H1 (cell line): ENCODE data around the gene PPP1R18. TPM values are rescaled to one million over a fixed set of nuclear protein-coding genes. Genes with fewer than 3 reads are reported as not detected.

Experiments
- CTCF ChIA-PET: fragments of 300-600 bp; sonication (Branson Sonifier 250); formaldehyde crosslinking; loops from one replicate; lab custom pipeline; 2021; ENCODE audit not compliant: partially characterized antibody; lab: Charles Lee
- POLR2A ChIA-PET: fragments of 300-600 bp; sonication (Branson Sonifier 250); formaldehyde crosslinking; loops from one replicate; lab custom pipeline; 2021; ENCODE audit warnings: inconsistent platforms; ENCODE audit not compliant: partially characterized antibody; lab: Charles Lee
- DNase-seq, 2 experiments: peaks; one replicate each; pipeline versions ENCODE4 v3.0.0 to v3.0.0-alpha.2; 2010 to 2022; ENCODE audit warnings: low spot score in 2 of 2, low read depth in 1 of 2, mixed read lengths in 1 of 2
- FAIRE-seq: peaks from 2 replicates; lab custom pipeline; 2011; peaks lifted over from hg19 to GRCh38; lab: Jason Lieb, UNC
- H2AFZ ChIP-seq: 2 replicates; pipeline ENCODE4 v1.8.1; 2012; ENCODE audit warnings: low read length, inconsistent platforms
- H2AK5ac ChIP-seq: 2 replicates; pipeline ENCODE4 v1.6.1; 2013; ENCODE audit warnings: low read depth, low read length
- H2BK120ac ChIP-seq: replicated peaks from 2 replicates; pipeline ENCODE3; 2013; ENCODE audit warnings: low read depth, low read length, inconsistent platforms
- H2BK12ac ChIP-seq: 2 replicates; pipeline ENCODE4 v1.6.1; 2013; ENCODE audit warnings: low read depth, low read length
- H2BK15ac ChIP-seq: 2 replicates; pipeline ENCODE4 v1.6.1; 2013; ENCODE audit warnings: low read length
- H2BK20ac ChIP-seq: 2 replicates; pipeline ENCODE4 v1.6.1; 2013; ENCODE audit warnings: low read length
- H2BK5ac ChIP-seq: 2 replicates; pipeline ENCODE4 v1.6.1; 2013; ENCODE audit warnings: low read depth, low read length
- H3K14ac ChIP-seq: 2 replicates; pipeline ENCODE4 v1.6.1; 2013; ENCODE audit warnings: inconsistent platforms; ENCODE audit not compliant: insufficient read length
- H3K18ac ChIP-seq: 2 replicates; pipeline ENCODE4 v1.6.1; 2013; ENCODE audit warnings: low read length; ENCODE audit errors: extremely low read depth
- H3K23ac ChIP-seq: 2 replicates; pipeline ENCODE4 v1.6.1; 2013; ENCODE audit warnings: inconsistent platforms; ENCODE audit not compliant: insufficient read length
- H3K23me2 ChIP-seq: 2 replicates; pipeline ENCODE4 v1.6.1; 2013; ENCODE audit warnings: low read depth, low read length
- H3K27ac ChIP-seq: 2 replicates; pipeline ENCODE4 v1.6.1; 2011; ENCODE audit warnings: low read depth, low read length, inconsistent platforms
- H3K27me3 ChIP-seq, 4 experiments: replicated peaks in 1 of 4; 1 replicate in 1 of 4; 2 replicates in 3 of 4; pipeline versions ENCODE4 v1.6.1 to v1.8.1; 2011 to 2013; ENCODE audit warnings: low read length in 3 of 4, mild to moderate bottlenecking in 3 of 4, inconsistent platforms in 2 of 4, mixed read lengths in 2 of 4, moderate library complexity in 1 of 4; ENCODE audit not compliant: control insufficient read depth in 3 of 4, insufficient read depth in 3 of 4; ENCODE audit errors: extremely low read depth in 1 of 4
- H3K36me3 ChIP-seq, 4 experiments: 2 replicates each; pipeline versions ENCODE4 v1.6.1 to v1.8.1; 2011 to 2013; ENCODE audit warnings: mild to moderate bottlenecking in 4 of 4, low read length in 3 of 4, moderate library complexity in 2 of 4, control low read depth in 1 of 4, inconsistent platforms in 1 of 4; ENCODE audit not compliant: insufficient read depth in 4 of 4, control insufficient read depth in 2 of 4
- H3K4ac ChIP-seq: replicated peaks from 2 replicates; pipeline ENCODE3; 2013; ENCODE audit warnings: low read length, low read depth, mixed read lengths, inconsistent platforms; ENCODE audit not compliant: insufficient read length
- H3K4me1 ChIP-seq, 4 experiments: replicated peaks in 1 of 4; 1 replicate in 1 of 4; 2 replicates in 3 of 4; pipeline versions ENCODE4 v1.6.1 to v1.8.1; 2011 to 2013; ENCODE audit warnings: low read length in 3 of 4, inconsistent platforms in 2 of 4, mixed read lengths in 1 of 4; ENCODE audit not compliant: insufficient read depth in 4 of 4, control insufficient read depth in 3 of 4
- H3K4me2 ChIP-seq, 2 experiments: 2 replicates each; pipeline versions ENCODE4 v1.6.1 to v1.8.1; 2011 to 2013; ENCODE audit warnings: low read depth in 2 of 2, low read length in 2 of 2, control low read depth in 1 of 2, inconsistent platforms in 1 of 2, mild to moderate bottlenecking in 1 of 2; ENCODE audit not compliant: insufficient read depth in 1 of 2
- H3K4me3 ChIP-seq, 4 experiments: fragments of 200-600, 300-600 bp in 1 of 4; sonication (generic), shearing (Covaris generic), sonication (Bioruptor Twin) in 1 of 4; 2 replicates each; pipeline versions ENCODE4 v1.5.1 to v1.8.1; 2011 to 2016; ENCODE audit warnings: low read length in 4 of 4, low read depth in 3 of 4, control low read depth in 2 of 4, inconsistent platforms in 2 of 4, mild to moderate bottlenecking in 2 of 4, mixed read lengths in 1 of 4, moderate library complexity in 1 of 4; ENCODE audit not compliant: insufficient read depth in 2 of 4; ENCODE audit errors: extremely low read depth in 1 of 4
- H3K56ac ChIP-seq: replicated peaks from 2 replicates; pipeline ENCODE3; 2013; ENCODE audit warnings: low read depth, mild to moderate bottlenecking, mixed read lengths, low read length, inconsistent platforms; ENCODE audit not compliant: insufficient read length
- H3K79me1 ChIP-seq: 2 replicates; pipeline ENCODE4 v1.6.1; 2013; ENCODE audit warnings: low read depth, low read length, control low read depth
- H3K79me2 ChIP-seq, 2 experiments: 2 replicates each; pipeline versions ENCODE4 v1.6.1 to v1.8.1; 2012 to 2013; ENCODE audit warnings: low read length in 2 of 2, mild to moderate bottlenecking in 2 of 2, inconsistent platforms in 1 of 2; ENCODE audit not compliant: insufficient read depth in 2 of 2, control insufficient read depth in 1 of 2
- H3K9ac ChIP-seq, 4 experiments: replicated peaks in 1 of 4; 1 replicate in 1 of 4; 2 replicates in 3 of 4; pipeline versions ENCODE4 v1.6.1 to v1.8.1; 2011 to 2013; ENCODE audit warnings: low read depth in 3 of 4, low read length in 3 of 4, control low read depth in 2 of 4, mild to moderate bottlenecking in 2 of 4, moderate library complexity in 2 of 4, inconsistent platforms in 1 of 4; ENCODE audit errors: extremely low read depth in 1 of 4
- H3K9me3 ChIP-seq, 2 experiments: 2 replicates each; pipeline versions ENCODE4 v1.6.1 to v1.8.1; 2012 to 2013; ENCODE audit warnings: mild to moderate bottlenecking in 2 of 2, moderate library complexity in 2 of 2, control low read depth in 1 of 2, inconsistent platforms in 1 of 2, low read depth in 1 of 2, low read length in 1 of 2, mixed read lengths in 1 of 2; ENCODE audit not compliant: insufficient read depth in 2 of 2
- H4K20me1 ChIP-seq, 2 experiments: replicated peaks in 1 of 2; 2 replicates each; pipeline versions ENCODE3 to v1.8.1; 2011 to 2013; ENCODE audit warnings: inconsistent platforms in 2 of 2, low read length in 2 of 2, mild to moderate bottlenecking in 1 of 2; ENCODE audit not compliant: insufficient read depth in 2 of 2, control insufficient read depth in 1 of 2
- H4K5ac ChIP-seq: 2 replicates; pipeline ENCODE4 v1.6.1; 2013; ENCODE audit warnings: low read length, low read depth, mixed read lengths, inconsistent platforms; ENCODE audit not compliant: insufficient read length
- H4K8ac ChIP-seq: 2 replicates; pipeline ENCODE4 v1.8.0; 2013; ENCODE audit warnings: mild to moderate bottlenecking, moderate library complexity, low read length, inconsistent platforms; ENCODE audit not compliant: insufficient read depth; ENCODE audit errors: extremely low read depth
- H4K91ac ChIP-seq: replicated peaks from 2 replicates; pipeline ENCODE3; 2013; ENCODE audit warnings: low read length, mixed read lengths, inconsistent platforms; ENCODE audit not compliant: insufficient read length
- CHD1 ChIP-seq: IDR thresholded peaks from 2 replicates; pipeline ENCODE4 v1.6.1; 2012; ENCODE audit warnings: low read depth, low read length, improper control_type of control experiment
- CREB1 ChIP-seq: IDR thresholded peaks from 2 replicates; pipeline ENCODE4 v1.6.1; 2012; ENCODE audit warnings: inconsistent platforms
- CTCF ChIP-seq, 3 experiments: IDR thresholded peaks; 1 replicate in 2 of 3; 2 replicates in 1 of 3; pipeline versions ENCODE4 v1.5.1 to v1.6.1; 2011; ENCODE audit warnings: low read length in 3 of 3, mild to moderate bottlenecking in 3 of 3, inconsistent platforms in 2 of 3, low read depth in 1 of 3, moderate library complexity in 1 of 3; ENCODE audit not compliant: insufficient read depth in 1 of 3; ENCODE audit errors: control extremely low read depth in 1 of 3
- EGR1 ChIP-seq: IDR thresholded peaks from 2 replicates; pipeline ENCODE4 v1.6.1; 2011; ENCODE audit warnings: low read depth, low read length, borderline replicate concordance
- KDM4A ChIP-seq: IDR thresholded peaks from one replicate; pipeline ENCODE4 v1.7.1; 2012; ENCODE audit warnings: low read depth, mild to moderate bottlenecking, moderate library complexity, low read length, inconsistent platforms; ENCODE audit not compliant: severe bottlenecking
- POLR2A ChIP-seq, 2 experiments: IDR thresholded peaks; 1 replicate in 1 of 2; 2 replicates in 1 of 2; pipeline ENCODE4 v1.6.1; 2011; ENCODE audit warnings: low read depth in 2 of 2, low read length in 2 of 2, mild to moderate bottlenecking in 2 of 2; ENCODE audit errors: control extremely low read depth in 1 of 2
- SP2 ChIP-seq: IDR thresholded peaks from 2 replicates; pipeline ENCODE4 v1.6.1; 2012; ENCODE audit warnings: mild to moderate bottlenecking, low read length, inconsistent platforms
- TEAD4 ChIP-seq: IDR thresholded peaks from 2 replicates; pipeline ENCODE4 v1.6.1; 2012; ENCODE audit warnings: low read depth, low read length, inconsistent platforms, mixed read lengths
- ZNF274 ChIP-seq: IDR thresholded peaks from 2 replicates; pipeline ENCODE4 v1.7.0; 2012; ENCODE audit warnings: low read length, borderline replicate concordance; ENCODE audit errors: extremely low read depth
- WGBS, 2 experiments: shearing (Covaris generic) in 1 of 2; methylation state at CpG; one replicate each; pipeline versions ENCODE4 v1.1.6 to v1.1.7; 2013 to 2015; ENCODE audit warnings: low lambda C conversion rate in 2 of 2, mixed read lengths in 2 of 2, inconsistent platforms in 1 of 2, low coverage in 1 of 2, missing lambda C conversion rate in 1 of 2; ENCODE audit not compliant: insufficient replicate concordance in 2 of 2, insufficient coverage in 1 of 2, insufficient read length in 1 of 2; ENCODE audit errors: extremely low coverage in 1 of 2, missing lambda C conversion rate in 1 of 2; 5-methylcytosine and 5-hydroxymethylcytosine counted together
- polyA plus RNA-seq, 7 experiments: library from polyadenylated mRNA; depleted of rRNA in 3 of 7; stranded (reverse) in 5 of 7; unstranded in 2 of 7; fragments of >200 nt in 5 of 7; fragments of 200-250 nt in 2 of 7; gene quantifications; 1 replicate in 5 of 7; 2 replicates in 1 of 7; 4 replicates in 1 of 7; pipeline versions ENCODE4 v1.2.1 to v1.2.3, GENCODE V29; 2011 to 2013; ENCODE audit warnings: missing spikeins in 2 of 7, mixed read lengths in 2 of 7
- total RNA-seq: library from RNA; stranded (reverse); fragmentation: NEBNext Ultra II Directional; extraction: Animal tissue kit (Norgen Biotek cat#: 25700); gene quantifications from 2 replicates; pipeline ENCODE4 v1.2.1, GENCODE V29; 2021

The PPP1R18 gene
- total and polyA plus RNA-seq, 2 of the 8 experiments (the other 6 are each of a cell fraction or from before 2014, with no cell fraction given), result 25.1 to 29.1 TPM

- Histone ChIP-seq H2BK12ac (no peak overlapping the region; the same call in 1 of the 2 replicates), H3K79me1 (no peaks in the 10 kb centered on the region), H2AK5ac (peak overlapping the region; percentile 71; the same call in 1 of the 2 replicates), H4K91ac (peak overlapping the region; percentile 89), H4K8ac (peak overlapping the region; percentile 91), H3K23ac (no peak overlapping the region), H3K36me3 (peaks cover 21 to 43% (median 32%) of the 10 kb centered on the region in 4 experiments), H2BK20ac (no peak overlapping the region), H4K5ac (peak overlapping the region; percentile 63), H4K20me1 (peaks cover 8 to 22% of the 10 kb centered on the region in 2 experiments), H3K18ac (peak overlapping the region; percentile 91), H2AFZ (no peak overlapping the region), H3K4ac (peak overlapping the region; percentile 73), H3K4me3 (peak overlapping the region; percentile 96 to 100 (median 96)), H3K23me2 (peaks cover 12% of the 10 kb centered on the region), H3K4me1 (peaks cover 0 to 4% (median 1%) of the 10 kb centered on the region in 4 experiments; a peak in 5 of 7 replicates), H2BK5ac (peak overlapping the region; percentile 91; the same call in 1 of the 2 replicates), H3K56ac (peak overlapping the region; percentile 91), H3K27me3 (no peaks in the 10 kb centered on the region), H3K9me3 (no peaks in the 10 kb centered on the region), H3K14ac (no peak overlapping the region), H2BK120ac (no peak overlapping the region), H3K79me2 (peaks cover 6 to 42% of the 10 kb centered on the region in 2 experiments), H3K9ac (peak overlapping the region; percentile 92 to 98 (median 96)), H3K4me2 (peak overlapping the region; percentile 66 to 81), H3K27ac (peak overlapping the region; percentile 97), H2BK15ac (no peak overlapping the region)
- FAIRE-seq (no peak), DNase-seq (peak in 1 of 2 experiments; percentile 91)
- CTCF ChIA-PET, result interaction anchor here (0.9 to 8.2 kb wide), 23 partner anchors 10 to 358 kb away, joined by 3 to 61 read pairs (median 5); partner anchors contain the start of genes FLOT1 and NRM
- POLR2A ChIA-PET, result interaction anchor here (0.6 to 35.9 kb wide), 37 partner anchors 15 to 490 kb away, joined by 3 to 732 read pairs (median 5); partner anchors contain the start of genes ATAT1, DDR1, DHX16 and FLOT1
- WGBS, 2 experiments, result 0% methylated on average over 42 of the region's 71 CpGs; no CpG with 5 or more reads in 1 of the 2 experiments
- TF ChIP-seq POLR2A (IDR thresholded peaks at IDR 0.05; ENCODE audit: control extremely low read depth in 1 of 2, low read depth in 2 of 2, low read length in 2 of 2) (peak in 1 of 2 experiments; percentile 81; a peak in 2 of 3 replicates), TEAD4 (0 out of 2 replicates have a peak, but pooled peaks have one; percentile 67), CHD1 (peak; percentile 85), SP2 (no peak), CREB1 (peak; percentile 72), KDM4A (peak; percentile 33), EGR1 (peak; percentile 53; the same call in 1 of the 2 replicates), ZNF274 (no peak), CTCF (IDR thresholded peaks at IDR 0.05; ENCODE audit: control extremely low read depth in 1 of 3, insufficient read depth in 1 of 3, low read depth in 1 of 3, low read length in 3 of 3) (peak in 2 of 3 experiments; percentile 21 to 25; a peak in 1 of 4 replicates)
These were observed 35.0 kb upstream of the PPP1R18 start for GRCh38 chr6:30721198-30722024.
